IMR-90 (cell line): ENCODE results near the gene C19orf53. TPM values are rescaled to one million over a fixed set of nuclear protein-coding genes. Genes with fewer than 3 reads are reported as not detected.

Experiments
- ATAC-seq: fragments of 200-7000 bp; cut with Tn5 transposase; 2 replicates; pipeline ENCODE4 v1.9.1; 2020; ENCODE audit warnings: low read depth, mild to moderate bottlenecking, moderate library complexity
- BruUV-seq: library from RNA; stranded (reverse); fragments of 400-500 nt; replicated peaks from 2 replicates; lab custom pipeline; 2021; lab: Mats Ljungman, UMichigan
- CTCF ChIA-PET: fragments of 300-600 bp; formaldehyde crosslinking; extraction: SDS; loops from one replicate; lab custom pipeline; 2021; ENCODE audit warnings: antibody characterized with exemption; lab: Yijun Ruan, JAX
- POLR2A ChIA-PET: fragments of 300-600 bp; sonication (Branson Sonifier 250); formaldehyde crosslinking; loops from one replicate; lab custom pipeline; 2022; ENCODE audit warnings: antibody characterized with exemption; ENCODE audit not compliant: unreplicated experiment; lab: Charles Lee
- DNase-seq: peaks from one replicate; pipeline ENCODE4 v3.0.0; 2013
- H2AFZ ChIP-seq: replicated peaks from 2 replicates; pipeline ENCODE3; 2013; ENCODE audit warnings: low read length, mild to moderate bottlenecking; ENCODE audit not compliant: poor library complexity
- H2AK5ac ChIP-seq: 2 replicates; pipeline ENCODE4 v1.6.1; 2013; ENCODE audit warnings: low read depth, low read length, inconsistent platforms
- H2AK9ac ChIP-seq: replicated peaks from 2 replicates; pipeline ENCODE3; 2013; ENCODE audit warnings: mild to moderate bottlenecking, low read depth, low read length, moderate library complexity; ENCODE audit not compliant: poor library complexity
- H2BK120ac ChIP-seq: 2 replicates; pipeline ENCODE4 v1.6.1; 2013; ENCODE audit warnings: low read depth, low read length, inconsistent platforms
- H2BK15ac ChIP-seq: 3 replicates; pipeline ENCODE4 v1.6.1; 2013; ENCODE audit warnings: low read depth, low read length, inconsistent platforms
- H2BK20ac ChIP-seq: 2 replicates; pipeline ENCODE4 v1.6.1; 2013; ENCODE audit warnings: low read depth, mild to moderate bottlenecking, inconsistent platforms, low read length, moderate library complexity
- H2BK5ac ChIP-seq: 2 replicates; pipeline ENCODE4 v1.6.1; 2013; ENCODE audit warnings: mild to moderate bottlenecking, low read depth, low read length, inconsistent platforms; ENCODE audit not compliant: poor library complexity, severe bottlenecking
- H3K14ac ChIP-seq: replicated peaks from 2 replicates; pipeline ENCODE4 v1.6.1; 2013; ENCODE audit warnings: low read depth, low read length, inconsistent platforms
- H3K18ac ChIP-seq: 2 replicates; pipeline ENCODE4 v1.6.1; 2013; ENCODE audit warnings: low read depth, low read length, control low read depth
- H3K23ac ChIP-seq: 2 replicates; pipeline ENCODE4 v1.6.1; 2013; ENCODE audit warnings: low read depth, low read length, inconsistent platforms
- H3K27ac ChIP-seq: 2 replicates; pipeline ENCODE4 v1.5.1; 2013; ENCODE audit warnings: mild to moderate bottlenecking, control low read depth, low read length; ENCODE audit not compliant: insufficient read depth
- H3K27me3 ChIP-seq: 2 replicates; pipeline ENCODE4 v1.6.1; 2013; ENCODE audit warnings: low read length; ENCODE audit not compliant: control insufficient read depth, insufficient read depth
- H3K36me3 ChIP-seq: 2 replicates; pipeline ENCODE4 v1.6.1; 2013; ENCODE audit warnings: low read length, mixed read lengths; ENCODE audit not compliant: control insufficient read depth, insufficient read depth
- H3K4ac ChIP-seq: 2 replicates; pipeline ENCODE4 v1.6.1; 2013; ENCODE audit warnings: low read depth, low read length, inconsistent platforms
- H3K4me1 ChIP-seq: 2 replicates; pipeline ENCODE4 v1.6.1; 2013; ENCODE audit warnings: low read length, mixed read lengths; ENCODE audit not compliant: control insufficient read depth, insufficient read depth
- H3K4me2 ChIP-seq: 2 replicates; pipeline ENCODE4 v1.6.1; 2013; ENCODE audit warnings: low read depth, mild to moderate bottlenecking, control low read depth, low read length, moderate library complexity
- H3K4me3 ChIP-seq: 2 replicates; pipeline ENCODE4 v1.5.1; 2013; ENCODE audit warnings: low read depth, mild to moderate bottlenecking, control low read depth, low read length, moderate library complexity; ENCODE audit not compliant: insufficient read depth
- H3K56ac ChIP-seq: 2 replicates; pipeline ENCODE4 v1.6.1; 2013; ENCODE audit warnings: low read length, inconsistent platforms; ENCODE audit not compliant: insufficient read depth; ENCODE audit errors: extremely low read depth
- H3K79me1 ChIP-seq, 2 experiments: 2 replicates each; pipeline ENCODE4 v1.6.1; 2013; ENCODE audit warnings: low read length in 2 of 2, inconsistent platforms in 1 of 2, low read depth in 1 of 2
- H3K9ac ChIP-seq: 2 replicates; pipeline ENCODE4 v1.6.1; 2013; ENCODE audit warnings: low read depth, low read length, control low read depth
- H3K9me1 ChIP-seq: 2 replicates; pipeline ENCODE4 v1.6.1; 2013; ENCODE audit warnings: low read length, inconsistent platforms; ENCODE audit not compliant: insufficient read depth
- H3K9me3 ChIP-seq: 2 replicates; pipeline ENCODE4 v1.6.1; 2013; ENCODE audit warnings: low read length; ENCODE audit not compliant: control insufficient read depth, insufficient read depth
- H4K20me1 ChIP-seq: 2 replicates; pipeline ENCODE4 v1.6.1; 2013; ENCODE audit warnings: low read length, inconsistent platforms; ENCODE audit not compliant: insufficient read depth
- H4K5ac ChIP-seq: 2 replicates; pipeline ENCODE4 v1.6.1; 2013; ENCODE audit warnings: mild to moderate bottlenecking, low read depth, low read length, control low read depth
- H4K8ac ChIP-seq, 2 experiments: 2 replicates each; pipeline ENCODE4 v1.6.1; 2013; ENCODE audit warnings: low read depth in 2 of 2, low read length in 2 of 2, control low read depth in 1 of 2, inconsistent platforms in 1 of 2
- H4K91ac ChIP-seq: 2 replicates; pipeline ENCODE4 v1.6.1; 2013; ENCODE audit warnings: low read depth, low read length, inconsistent platforms; ENCODE audit not compliant: insufficient read depth
- CHD1 ChIP-seq: IDR thresholded peaks from 2 replicates; pipeline ENCODE4 v1.6.1; 2012; ENCODE audit warnings: low read depth, low read length, improper control_type of control experiment
- CTCF ChIP-seq: conservative IDR thresholded peaks from 2 replicates; pipeline ENCODE4 v1.5.1; 2012; ENCODE audit warnings: mild to moderate bottlenecking, low read depth, low read length, improper control_type of control experiment
- ELK1 ChIP-seq: fragments of 150-350 bp; IDR thresholded peaks from 2 replicates; pipeline ENCODE4 v1.6.1; 2016; ENCODE audit warnings: low read depth, mild to moderate bottlenecking, low read length, moderate library complexity, borderline replicate concordance
- MAZ ChIP-seq: IDR thresholded peaks from 2 replicates; pipeline ENCODE4 v1.6.1; 2012; ENCODE audit warnings: low read depth, mild to moderate bottlenecking, low read length, improper control_type of control experiment, moderate library complexity, borderline replicate concordance
- POLR2A ChIP-seq: IDR thresholded peaks from 2 replicates; pipeline ENCODE4 v1.6.1; 2012; ENCODE audit warnings: mild to moderate bottlenecking, low read depth, low read length
- RAD21 ChIP-seq: IDR thresholded peaks from 2 replicates; pipeline ENCODE4 v1.6.1; 2012; ENCODE audit warnings: low read length, improper control_type of control experiment
- SMC3 ChIP-seq: fragments of 150-350 bp; IDR thresholded peaks from 2 replicates; pipeline ENCODE4 v1.6.1; 2016; ENCODE audit warnings: low read depth, mild to moderate bottlenecking, antibody characterized with exemption, low read length, moderate library complexity
- WGBS, 2 experiments: methylation state at CpG; one replicate each; pipeline versions ENCODE4 v1.1.5 to v1.1.7; 2013; ENCODE audit warnings: missing lambda C conversion rate in 2 of 2; ENCODE audit not compliant: insufficient read length in 1 of 2; ENCODE audit errors: extremely low coverage in 2 of 2; 5-methylcytosine and 5-hydroxymethylcytosine counted together
- dilution Hi-C: fragments of 300-500 bp; cut with HindIII; formaldehyde crosslinking; loops from one replicate; pipeline ENCODE4 v1.14.3; 2018; ENCODE audit warnings: low sequenced_read_pairs; ENCODE audit not compliant: unreplicated experiment
- in situ Hi-C: fragments of 300-500 bp; cut with MboI; formaldehyde crosslinking; loops from 3 replicates; pipeline ENCODE4 v1.14.3; 2019; ENCODE audit warnings: low sequenced_read_pairs, inconsistent platforms, mixed read lengths
- intact Hi-C: fragments of 100-400 bp; cut with micrococcal nuclease; formaldehyde crosslinking; loops from 2 replicates; pipeline ENCODE4 v1.10.0; 2022
- polyA plus RNA-seq, 3 experiments: library from polyadenylated mRNA; depleted of rRNA; stranded (reverse); fragments of >200 nt; gene quantifications; 2 replicates each; pipeline ENCODE4 v1.2.3, GENCODE V29; 2012; ENCODE audit warnings: low replicate concordance in 1 of 3
- total RNA-seq: library from RNA; depleted of rRNA; stranded (reverse); fragments of >200 nt; gene quantifications from 2 replicates; pipeline ENCODE4 v1.2.3, GENCODE V29; 2012

Gene C19orf53
- total and polyA plus RNA-seq, 2 of the 4 experiments (the other 2 are of a cell fraction): 61.3 to 290 TPM

- no peak overlapping the region for H3K27ac ChIP-seq
- ChIA-PET CTCF (interaction anchor here (0.5 kb wide), 1 partner anchor 37 kb away, joined by 4 read pairs; no protein-coding TSS in a partner anchor), POLR2A (no interaction called here)
- no peaks in the 10 kb centered on the region for H3K27me3 ChIP-seq
- ATAC-seq (peak; percentile 67), DNase-seq (no peak)
- H4K5ac ChIP-seq: no peak overlapping the region
- H4K8ac ChIP-seq: no peak overlapping the region
- no peak overlapping the region for H3K4me3 ChIP-seq
- H3K23ac ChIP-seq: no peak overlapping the region
- no peak overlapping the region for H3K18ac ChIP-seq
- no peak overlapping the region for H2BK5ac ChIP-seq
- WGBS, 2 experiments: 91% methylated on average over 21 of the region's 30 CpGs; no CpG with 5 or more reads in 1 of the 2 experiments
- H3K4ac ChIP-seq: no peak overlapping the region
- H3K9ac ChIP-seq: no peak overlapping the region
- peak; percentile 42; the same call in 1 of the 2 replicates for TF ChIP-seq MAZ
- peak; percentile 4; the same call in 1 of the 2 replicates for TF ChIP-seq POLR2A
- no peak for TF ChIP-seq RAD21
- no peak for TF ChIP-seq ELK1
- peak; percentile 22; the same call in 1 of the 2 replicates for TF ChIP-seq CTCF
- peak; percentile 22; the same call in 1 of the 2 replicates for TF ChIP-seq SMC3
- TF ChIP-seq CHD1: no peak
- in situ Hi-C loops: loop anchor here (25.0 kb wide), 1 partner anchor 1038 kb away; the partner anchor contains the start of genes HOOK2 and JUNB
- no peak overlapping the region for H3K56ac ChIP-seq
- peaks cover 11 to 47% of the 10 kb centered on the region in 2 experiments; a peak in 3 of 4 replicates for H3K79me1 ChIP-seq
- dilution Hi-C loops: no loop called here
- H2BK15ac ChIP-seq: no peak overlapping the region
- H4K91ac ChIP-seq: no peak overlapping the region
- peak overlapping the region; percentile 55 for H2AK9ac ChIP-seq
- H4K20me1 ChIP-seq: peaks cover 29% of the 10 kb centered on the region
- no peaks in the 10 kb centered on the region for H3K9me3 ChIP-seq
- H3K36me3 ChIP-seq: peaks cover 55% of the 10 kb centered on the region
- H3K4me2 ChIP-seq: no peak overlapping the region
- intact Hi-C loops: no loop called here
- BruUV-seq: no TSS peak
- no peaks in the 10 kb centered on the region for H3K4me1 ChIP-seq
- H2AK5ac ChIP-seq: no peak overlapping the region
- no peak overlapping the region for H3K14ac ChIP-seq
- H3K9me1 ChIP-seq: 0 out of 2 replicates have a peak, but pooled peaks cover 4% of the 10 kb centered on the region
- peak overlapping the region; percentile 32 for H2AFZ ChIP-seq
- H2BK20ac ChIP-seq: no peak overlapping the region
- no peak overlapping the region for H2BK120ac ChIP-seq
Measured at GRCh38 chr19:13825489-13826441, 51.5 kb downstream of the C19orf53 start.
